Mesothelial cell of epicardium (in vitro differentiated cells): ENCODE results near the gene YEATS4. TPM values are rescaled to one million over a fixed set of nuclear protein-coding genes. Genes with fewer than 3 reads are reported as not detected.

Source experiments
- DNase-seq, 2 experiments: peaks; one replicate each; pipeline ENCODE4 v3.0.0; 2021; ENCODE audit warnings: low spot score in 2 of 2; ENCODE audit not compliant: unreplicated experiment in 2 of 2
- H3K27ac Mint-ChIP-seq: 2 replicates; pipeline ENCODE4 v1.8.0; 2021; ENCODE audit warnings: mixed read lengths
- H3K27me3 Mint-ChIP-seq: 2 replicates; pipeline ENCODE4 v1.8.0; 2021; ENCODE audit warnings: low read depth, mixed read lengths
- H3K36me3 Mint-ChIP-seq: 2 replicates; pipeline ENCODE4 v1.8.0; 2021; ENCODE audit warnings: mixed read lengths
- H3K4me1 Mint-ChIP-seq: 2 replicates; pipeline ENCODE4 v1.8.0; 2021; ENCODE audit warnings: mixed read lengths
- H3K4me3 Mint-ChIP-seq: 2 replicates; pipeline ENCODE4 v1.8.0; 2021; ENCODE audit warnings: mild to moderate bottlenecking, moderate library complexity, mixed read lengths
- H3K9me3 Mint-ChIP-seq: 2 replicates; pipeline ENCODE4 v1.8.0; 2021; ENCODE audit warnings: mixed read lengths
- CTCF ChIP-seq: fragments of 200-600 bp; sonication (generic); IDR thresholded peaks from one replicate; pipeline ENCODE4 v1.5.0; 2021; ENCODE audit warnings: antibody characterized with exemption; ENCODE audit not compliant: unreplicated experiment
- total RNA-seq: library from RNA; stranded (reverse); gene quantifications from 3 replicates; pipeline ENCODE4 v1.2.1, GENCODE V29; 2021

The YEATS4 gene
- total RNA-seq, 1 donor from 2014 or later: 20.7 TPM

GRCh38 chr12:69431591-69432222, 72.2 kb downstream of the YEATS4 start:
- H3K4me3 Mint-ChIP-seq: no peak overlapping the region
- H3K27ac Mint-ChIP-seq: no peak overlapping the region
- H3K4me1 Mint-ChIP-seq: peaks cover 10% of the 10 kb centered on the region
- DNase-seq: no peak
- H3K9me3 Mint-ChIP-seq: no peaks in the 10 kb centered on the region
- H3K27me3 Mint-ChIP-seq: no peaks in the 10 kb centered on the region
- H3K36me3 Mint-ChIP-seq: no peaks in the 10 kb centered on the region
- no peak for TF ChIP-seq CTCF

DNA sequence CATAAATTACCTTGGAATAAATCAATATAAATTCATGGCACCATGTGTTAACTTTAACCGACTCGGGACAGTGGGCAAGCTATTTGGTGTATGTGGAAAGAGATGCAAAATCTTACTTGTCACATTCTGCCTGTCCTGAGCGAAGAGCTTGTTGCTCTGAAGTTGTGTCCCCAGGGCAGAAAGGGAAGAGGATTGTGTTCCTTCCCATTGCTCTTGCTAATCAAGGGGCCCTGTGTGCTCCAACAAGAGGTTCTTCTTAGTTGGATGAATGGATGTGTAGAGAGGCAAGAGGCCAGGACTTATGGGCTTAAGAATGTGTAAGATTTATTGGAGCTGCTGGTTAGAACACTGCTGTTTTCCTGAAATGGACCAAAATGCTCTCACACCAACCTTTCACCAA, 74.1 kb downstream of the YEATS4 start:
- TF ChIP-seq CTCF: no peak
- Mint-ChIP-seq H3K36me3 (no peaks in the 10 kb centered on the region), H3K27ac (no peak overlapping the region), H3K4me1 (no peaks in the 10 kb centered on the region), H3K9me3 (no peaks in the 10 kb centered on the region), H3K27me3 (no peaks in the 10 kb centered on the region), H3K4me3 (no peak overlapping the region)
- no peak for DNase-seq

DNA sequence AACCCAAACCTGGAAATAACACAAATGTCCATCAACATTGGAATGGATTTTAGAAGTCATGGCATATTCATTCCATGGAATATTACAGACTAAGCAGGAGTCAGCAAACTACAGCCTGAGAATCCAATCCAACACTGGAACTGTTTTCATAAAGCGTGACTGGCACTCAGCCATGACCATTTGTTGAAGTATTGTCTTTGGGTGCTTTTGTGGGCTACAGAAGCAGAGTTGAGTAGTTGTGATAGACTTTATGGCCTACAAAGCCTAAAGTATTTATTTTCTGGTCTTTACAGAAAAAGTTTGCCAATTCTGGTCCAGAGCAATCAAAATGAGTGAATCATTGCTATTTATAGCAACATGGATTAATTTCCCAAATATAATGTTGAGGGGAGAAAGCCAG, 76.1 kb downstream of the YEATS4 start:
- Mint-ChIP-seq H3K4me3 (no peak overlapping the region), H3K36me3 (no peaks in the 10 kb centered on the region), H3K4me1 (peaks cover 5% of the 10 kb centered on the region), H3K9me3 (no peaks in the 10 kb centered on the region), H3K27ac (no peak overlapping the region), H3K27me3 (no peaks in the 10 kb centered on the region)
- no peak for TF ChIP-seq CTCF
- DNase-seq: no peak

- H3K4me3 Mint-ChIP-seq: no peak overlapping the region
- no peak overlapping the region for H3K27ac Mint-ChIP-seq
- no peaks in the 10 kb centered on the region for H3K36me3 Mint-ChIP-seq
Observed at GRCh38 chr12:69437073-69437472, 77.5 kb downstream of the YEATS4 start.

GRCh38 chr12:69438539-69438938, 79.0 kb downstream of the YEATS4 start:
- Mint-ChIP-seq H3K36me3 (no peaks in the 10 kb centered on the region), H3K27me3 (no peaks in the 10 kb centered on the region), H3K4me3 (no peak overlapping the region), H3K27ac (no peak overlapping the region), H3K9me3 (no peaks in the 10 kb centered on the region), H3K4me1 (peaks cover 5% of the 10 kb centered on the region)
- no peak for DNase-seq
- TF ChIP-seq CTCF: no peak

More at GRCh38 chr12:69437073-69437472, 77.5 kb downstream of the YEATS4 start:
- no peak for TF ChIP-seq CTCF
- peaks cover 5% of the 10 kb centered on the region for H3K4me1 Mint-ChIP-seq
- DNase-seq: no peak
- H3K9me3 Mint-ChIP-seq: no peaks in the 10 kb centered on the region
- H3K27me3 Mint-ChIP-seq: no peaks in the 10 kb centered on the region

GRCh38 chr12:69440016-69440415, 80.5 kb downstream of the YEATS4 start:
- no peak overlapping the region for H3K27ac Mint-ChIP-seq
- H3K36me3 Mint-ChIP-seq: no peaks in the 10 kb centered on the region
- no peaks in the 10 kb centered on the region for H3K9me3 Mint-ChIP-seq
- DNase-seq: no peak
- TF ChIP-seq CTCF: no peak
- peaks cover 5% of the 10 kb centered on the region for H3K4me1 Mint-ChIP-seq
- H3K27me3 Mint-ChIP-seq: no peaks in the 10 kb centered on the region
- no peak overlapping the region for H3K4me3 Mint-ChIP-seq
